Measurements from ENCODE around the gene NANOS1.

NANOS1 gene

GRCh38 chr10:119055472-119055871 lies 26.0 kb downstream of the NANOS1 start:
- no peak for DNase-seq (ENCODE audit: extremely low read depth in 1 of 2, low read depth in 1 of 2)

- no peak for DNase-seq (ENCODE audit: extremely low read depth in 1 of 2, low read depth in 1 of 2)
Measured at GRCh38 chr10:119058010-119058409, 28.5 kb downstream of the NANOS1 start.

GRCh38 chr10:119059557-119059956 lies 30.0 kb downstream of the NANOS1 start:
- no peak for DNase-seq (ENCODE audit: extremely low read depth in 1 of 2, low read depth in 1 of 2)

GRCh38 chr10:119060107-119060506 lies 30.6 kb downstream of the NANOS1 start:
- DNase-seq (ENCODE audit: extremely low read depth in 1 of 2, low read depth in 1 of 2) = no peak

- DNase-seq (ENCODE audit: extremely low read depth in 1 of 2, low read depth in 1 of 2) = no peak
Measured at GRCh38 chr10:119061352-119061751, 31.8 kb downstream of the NANOS1 start.

GRCh38 chr10:119061926-119062325 lies 32.4 kb downstream of the NANOS1 start:
- DNase-seq (ENCODE audit: extremely low read depth in 1 of 2, low read depth in 1 of 2) = no peak

- no peak for DNase-seq (ENCODE audit: extremely low read depth in 1 of 2, low read depth in 1 of 2)
Measured at GRCh38 chr10:119070395-119071165, 41.1 kb downstream of the NANOS1 start.

GRCh38 chr10:119073584-119073983 lies 44.1 kb downstream of the NANOS1 start:
- DNase-seq (ENCODE audit: extremely low read depth in 1 of 2, low read depth in 1 of 2) = no peak

- DNase-seq (ENCODE audit: extremely low read depth in 1 of 2, low read depth in 1 of 2) = no peak
Measured at GRCh38 chr10:119078422-119079179, 49.1 kb downstream of the NANOS1 start.

- DNase-seq (ENCODE audit: extremely low read depth in 1 of 2, low read depth in 1 of 2) = peak; percentile 11 to 50
Measured at GRCh38 chr10:119079599-119080520, 50.3 kb downstream of the NANOS1 start.

GRCh38 chr10:119080521-119081259 lies 51.2 kb downstream of the NANOS1 start, which contains the start of gene EIF3A:
EIF3A (minus strand) TSS chr10:119080817; CDS start chr10:119080676, 141 bp downstream.
- peak; percentile 62 to 88 for DNase-seq (ENCODE audit: extremely low read depth in 1 of 2, low read depth in 1 of 2)

All from activated CD8-positive, alpha-beta memory T cell treated with anti-CD3 and anti-CD28 coated beads for 1 hour (primary cell).